Breast epithelium (tissue), 4 donors: ENCODE data around the gene ZNRF3. TPM values are rescaled to one million over a fixed set of nuclear protein-coding genes. Genes with fewer than 3 reads are reported as not detected.

Experiments
- DNase-seq, 2 donors: peaks; one replicate each; pipeline ENCODE4 v3.0.0-alpha.2; 2019; ENCODE audit warnings: low spot score in 2 of 2
- H3K27ac ChIP-seq, 2 donors: fragments of 200-600 bp; sonication (generic) in 1 of 2; one replicate each; pipeline ENCODE4 v1.5.1; 2016 to 2019; ENCODE audit warnings: mild to moderate bottlenecking in 1 of 2
- H3K27me3 ChIP-seq, 2 donors: fragments of 200-600 bp; sonication (generic) in 1 of 2; one replicate each; pipeline versions ENCODE4 v1.5.1 to v1.6.0; 2017 to 2019; ENCODE audit warnings: control low read depth in 1 of 2, mild to moderate bottlenecking in 1 of 2
- H3K36me3 ChIP-seq: fragments of 200-600 bp; one replicate; pipeline ENCODE4 v1.5.1; 2019
- H3K4me1 ChIP-seq, 2 donors: fragments of 200-600 bp; sonication (generic); one replicate each; pipeline ENCODE4 v1.5.1; 2016 to 2019; ENCODE audit warnings: control low read depth in 1 of 2
- H3K4me3 ChIP-seq, 3 donors: fragments of 200-600 bp; sonication (generic); 1 replicate in 2 of 3; 2 replicates in 1 of 3; pipeline ENCODE4 v1.5.1; 2016 to 2019; ENCODE audit warnings: mild to moderate bottlenecking in 3 of 3, moderate library complexity in 2 of 3
- H3K9me3 ChIP-seq, 2 donors: fragments of 200-600 bp; sonication (generic) in 1 of 2; one replicate each; pipeline ENCODE4 v1.5.1; 2016 to 2019; ENCODE audit warnings: control low read depth in 1 of 2
- POLR2A ChIP-seq: fragments of 450-650 bp; IDR thresholded peaks from one replicate; pipeline ENCODE4 v1.6.1; 2016; ENCODE audit warnings: antibody characterized with exemption, mild to moderate bottlenecking, moderate library complexity
- POLR2AphosphoS5 ChIP-seq, 3 donors: sonication (generic); formaldehyde crosslinking; IDR thresholded peaks; one replicate each; pipeline ENCODE4 v1.6.1; 2017; ENCODE audit warnings: antibody characterized with exemption in 3 of 3
- intact Hi-C: fragments of 100-400 bp; cut with DNase I; formaldehyde crosslinking; loops from one replicate; pipeline ENCODE4 v1.15.1; 2023; ENCODE audit warnings: low total_unique reads
- total RNA-seq, 3 donors: library from RNA; depleted of rRNA; stranded (reverse); fragments of >200 nt; gene quantifications; one replicate each; pipeline ENCODE4 v1.1.0, GENCODE V29; 2016
- TF ChIP-seq, protein P1 (sequence below), 3 donors: fragments of 450-650 bp; IDR thresholded peaks; one replicate each; pipeline ENCODE4 v1.5.1; 2016 to 2017; ENCODE audit warnings: antibody characterized with exemption in 3 of 3, mild to moderate bottlenecking in 3 of 3, moderate library complexity in 3 of 3

ZNRF3 gene
- total RNA-seq, 3 donors from 2014 or later = 6.9 to 7.9 (median 6.9) TPM

DNA sequence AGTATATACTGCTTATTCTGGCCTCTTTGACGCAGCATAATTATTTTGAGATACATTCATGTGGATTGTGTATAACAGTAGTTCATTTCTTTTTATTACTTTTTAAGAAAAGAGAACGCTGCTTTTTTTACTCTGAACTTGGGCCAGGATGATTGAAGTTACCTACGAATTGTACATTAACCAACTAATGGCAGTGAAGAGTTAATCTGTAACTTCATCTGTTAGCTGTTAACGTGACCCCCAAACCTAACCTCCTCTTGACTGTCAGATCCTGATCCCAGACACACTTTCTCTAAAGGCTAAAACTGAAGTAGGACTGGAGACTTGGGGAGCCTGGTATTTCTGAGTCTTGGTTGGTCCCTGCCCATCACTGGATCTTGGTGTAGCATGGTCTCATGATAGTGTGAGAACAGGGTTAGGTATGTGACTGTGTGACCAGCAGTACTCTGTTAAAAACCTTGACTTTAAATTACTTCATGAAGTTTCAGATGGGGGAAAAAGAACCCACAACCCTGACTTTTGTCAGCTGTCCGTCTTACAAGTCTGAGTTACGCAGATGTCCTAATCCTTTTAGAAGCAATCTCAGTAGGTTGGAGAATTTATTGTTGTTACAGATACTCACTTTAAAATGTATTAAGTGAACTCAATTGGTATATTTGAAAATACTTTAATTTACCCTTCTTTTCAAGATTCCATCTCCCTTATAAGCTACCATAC lies 138.9 kb downstream of the ZNRF3 start:
- Histone ChIP-seq H3K9me3 (no peaks in the 10 kb centered on the region), H3K27ac (no peak overlapping the region), H3K4me1 (no peaks in the 10 kb centered on the region), H3K4me3 (no peak overlapping the region), H3K27me3 (no peaks in the 10 kb centered on the region), H3K36me3 (no peaks in the 10 kb centered on the region)
- no peak for DNase-seq
- intact Hi-C loops = no loop called here
- TF ChIP-seq, protein P1, sequence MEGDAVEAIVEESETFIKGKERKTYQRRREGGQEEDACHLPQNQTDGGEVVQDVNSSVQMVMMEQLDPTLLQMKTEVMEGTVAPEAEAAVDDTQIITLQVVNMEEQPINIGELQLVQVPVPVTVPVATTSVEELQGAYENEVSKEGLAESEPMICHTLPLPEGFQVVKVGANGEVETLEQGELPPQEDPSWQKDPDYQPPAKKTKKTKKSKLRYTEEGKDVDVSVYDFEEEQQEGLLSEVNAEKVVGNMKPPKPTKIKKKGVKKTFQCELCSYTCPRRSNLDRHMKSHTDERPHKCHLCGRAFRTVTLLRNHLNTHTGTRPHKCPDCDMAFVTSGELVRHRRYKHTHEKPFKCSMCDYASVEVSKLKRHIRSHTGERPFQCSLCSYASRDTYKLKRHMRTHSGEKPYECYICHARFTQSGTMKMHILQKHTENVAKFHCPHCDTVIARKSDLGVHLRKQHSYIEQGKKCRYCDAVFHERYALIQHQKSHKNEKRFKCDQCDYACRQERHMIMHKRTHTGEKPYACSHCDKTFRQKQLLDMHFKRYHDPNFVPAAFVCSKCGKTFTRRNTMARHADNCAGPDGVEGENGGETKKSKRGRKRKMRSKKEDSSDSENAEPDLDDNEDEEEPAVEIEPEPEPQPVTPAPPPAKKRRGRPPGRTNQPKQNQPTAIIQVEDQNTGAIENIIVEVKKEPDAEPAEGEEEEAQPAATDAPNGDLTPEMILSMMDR (IDR thresholded peaks at IDR 0.05) = no peak
- TF ChIP-seq POLR2AphosphoS5 (IDR thresholded peaks at IDR 0.05) (no peak), POLR2A (no peak)

DNA sequence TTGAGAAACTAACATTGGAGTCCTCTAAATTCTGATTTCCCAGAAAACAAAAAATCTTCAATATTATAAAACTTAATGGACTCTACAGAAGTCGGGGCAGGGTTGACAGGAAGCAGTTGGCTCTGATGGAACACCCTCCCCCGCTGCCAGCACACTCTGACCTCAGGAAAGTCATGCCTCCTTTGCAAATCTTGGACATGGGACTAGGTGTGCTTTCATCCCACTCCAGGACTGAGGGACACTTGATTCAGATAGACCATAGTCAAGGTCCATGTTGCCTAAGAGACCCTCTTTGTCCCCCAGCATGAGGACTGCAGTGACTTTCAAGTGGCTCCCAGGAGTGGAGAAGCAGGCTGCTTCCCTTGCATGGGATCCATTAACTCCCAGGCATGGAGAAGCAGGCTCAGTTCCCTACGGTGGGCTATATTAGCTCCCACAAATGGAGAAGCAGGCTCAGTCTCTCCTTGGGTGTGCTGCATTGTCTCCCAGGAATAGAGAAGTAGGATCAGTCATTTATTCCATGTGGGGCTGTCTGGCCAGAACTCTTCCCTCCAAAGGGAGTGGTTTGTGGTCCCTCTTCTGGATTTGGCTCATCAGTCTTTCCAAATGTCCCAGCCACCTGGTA lies 139.9 kb downstream of the ZNRF3 start:
- DNase-seq = no peak
- Histone ChIP-seq H3K4me1 (no peaks in the 10 kb centered on the region), H3K9me3 (no peaks in the 10 kb centered on the region), H3K27me3 (no peaks in the 10 kb centered on the region), H3K36me3 (no peaks in the 10 kb centered on the region), H3K27ac (no peak overlapping the region), H3K4me3 (no peak overlapping the region)
- intact Hi-C loops = no loop called here
- TF ChIP-seq POLR2A = no peak
- TF ChIP-seq, protein P1 (IDR thresholded peaks at IDR 0.05) = no peak
- TF ChIP-seq POLR2AphosphoS5 (IDR thresholded peaks at IDR 0.05) = no peak

DNA sequence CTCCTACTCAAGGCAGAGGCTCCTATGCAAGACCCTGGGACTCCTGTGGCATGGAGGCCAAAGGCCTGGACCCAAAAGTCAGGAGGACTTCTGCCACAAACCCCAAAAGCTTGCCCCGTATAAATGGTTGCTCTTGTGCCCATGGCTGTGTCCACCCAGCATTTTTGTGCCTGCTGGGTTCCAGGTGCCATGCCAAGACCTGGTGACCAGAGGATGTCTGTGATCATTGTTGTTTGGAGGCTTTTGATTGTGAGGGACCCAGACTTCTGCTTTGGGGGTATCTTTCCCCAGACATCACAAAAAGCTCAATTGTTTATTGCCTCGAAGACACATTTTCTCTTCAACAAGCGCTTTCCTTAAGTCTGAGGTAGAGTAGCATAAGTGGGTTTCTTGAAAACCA lies 143.2 kb downstream of the ZNRF3 start:
- H3K4me1 ChIP-seq = no peaks in the 10 kb centered on the region
- intact Hi-C loops = no loop called here
- no peak for DNase-seq

DNA sequence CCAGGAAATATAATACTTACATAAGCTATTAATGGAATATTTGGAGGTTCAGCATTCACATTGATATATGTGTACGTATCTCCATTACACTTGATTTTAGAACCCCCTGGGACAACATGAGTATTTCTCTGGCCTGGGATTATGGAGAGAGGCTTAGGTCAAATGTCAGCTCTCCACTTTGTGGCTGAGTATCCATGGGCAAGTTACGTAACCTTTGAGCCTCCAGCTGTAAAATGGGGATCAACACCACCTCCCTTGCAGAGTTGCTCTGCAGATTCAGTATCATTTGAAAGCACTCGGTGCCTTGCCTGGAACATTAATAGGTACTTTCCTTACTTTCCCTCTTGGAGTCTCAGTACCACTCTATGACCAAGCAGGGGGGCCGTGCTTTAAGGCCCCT lies 145.1 kb downstream of the ZNRF3 start:
- H3K9me3 ChIP-seq = no peaks in the 10 kb centered on the region
- no peak overlapping the region for H3K4me3 ChIP-seq
- TF ChIP-seq POLR2A = no peak
- TF ChIP-seq, protein P1 (IDR thresholded peaks at IDR 0.05) = no peak
- no peak for TF ChIP-seq POLR2AphosphoS5 (IDR thresholded peaks at IDR 0.05)
- no peaks in the 10 kb centered on the region for H3K27me3 ChIP-seq
- no peaks in the 10 kb centered on the region for H3K36me3 ChIP-seq
- intact Hi-C loops = no loop called here
- DNase-seq = no peak
- no peak overlapping the region for H3K27ac ChIP-seq
- H3K4me1 ChIP-seq = no peaks in the 10 kb centered on the region

More for the DNA sequence above, 143.2 kb downstream of the ZNRF3 start:
- no peak overlapping the region for H3K27ac ChIP-seq
- H3K36me3 ChIP-seq = no peaks in the 10 kb centered on the region
- H3K4me3 ChIP-seq = no peak overlapping the region
- no peaks in the 10 kb centered on the region for H3K27me3 ChIP-seq
- no peak for TF ChIP-seq POLR2AphosphoS5 (IDR thresholded peaks at IDR 0.05)
- TF ChIP-seq, protein P1 (IDR thresholded peaks at IDR 0.05) = no peak
- no peak for TF ChIP-seq POLR2A
- no peaks in the 10 kb centered on the region for H3K9me3 ChIP-seq

DNA sequence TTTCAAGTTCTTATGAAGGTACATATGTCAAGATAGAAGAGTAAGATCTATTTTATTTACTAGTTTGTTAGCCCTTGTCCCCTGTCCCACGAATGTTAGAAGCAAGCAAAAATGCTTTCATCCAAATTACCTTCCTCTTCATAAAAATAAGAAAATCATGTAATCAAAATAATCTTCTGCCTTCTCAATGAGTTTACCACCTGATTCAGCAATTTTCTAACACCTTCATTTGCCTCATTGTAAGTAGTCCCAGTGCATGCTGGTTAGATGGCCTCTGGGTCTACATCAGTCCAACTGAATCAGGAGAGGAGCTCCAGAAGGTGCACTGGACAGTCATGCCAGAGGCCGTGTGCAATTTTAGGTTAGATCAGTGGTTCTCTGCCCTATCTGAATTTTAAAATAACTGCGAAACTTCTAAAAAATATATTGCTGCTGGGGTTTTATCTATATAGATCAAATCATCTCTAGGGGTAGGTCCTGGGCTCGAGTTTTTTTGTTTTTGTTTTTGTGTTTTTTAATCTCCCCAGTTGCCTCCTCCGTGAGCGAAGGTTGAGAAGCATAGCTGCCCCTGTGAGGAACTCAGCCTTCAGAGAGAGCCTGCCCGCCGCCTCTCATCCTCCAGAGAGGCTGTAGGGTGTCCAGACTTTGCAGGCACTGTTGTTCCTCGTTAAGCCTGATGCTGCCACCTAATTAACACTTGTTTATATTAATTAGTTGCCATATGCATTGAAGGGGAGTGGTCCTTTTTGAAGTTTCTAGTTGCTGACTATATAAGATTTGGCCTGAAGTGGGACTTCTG lies 146.0 kb downstream of the ZNRF3 start:
- TF ChIP-seq, protein P1 (IDR thresholded peaks at IDR 0.05) = no peak
- TF ChIP-seq POLR2A = no peak
- TF ChIP-seq POLR2AphosphoS5 (IDR thresholded peaks at IDR 0.05) = no peak
- no peak for DNase-seq
- H3K9me3 ChIP-seq = no peaks in the 10 kb centered on the region
- H3K36me3 ChIP-seq = no peaks in the 10 kb centered on the region
- intact Hi-C loops = no loop called here
- no peak overlapping the region for H3K4me3 ChIP-seq
- no peaks in the 10 kb centered on the region for H3K4me1 ChIP-seq
- H3K27me3 ChIP-seq = no peaks in the 10 kb centered on the region
- H3K27ac ChIP-seq = no peak overlapping the region
